Trophoblast cell (in vitro differentiated cells and primary cell): ENCODE data around the gene RAPGEF1.

Source experiments
- DNase-seq, 2 donors: peaks; one replicate each; pipeline ENCODE4 v3.0.0-alpha.2; 2016
- H2AFZ ChIP-seq: 2 replicates; pipeline ENCODE4 v1.6.1; 2013; ENCODE audit warnings: low read length, moderate library complexity, mild to moderate bottlenecking; ENCODE audit not compliant: insufficient read depth, poor library complexity
- H2AK5ac ChIP-seq: 2 replicates; pipeline ENCODE4 v1.6.1; 2013; ENCODE audit warnings: mild to moderate bottlenecking, low read length
- H2BK120ac ChIP-seq: 2 replicates; pipeline ENCODE4 v1.6.1; 2013; ENCODE audit warnings: low read length, mild to moderate bottlenecking, moderate library complexity; ENCODE audit not compliant: insufficient read depth, poor library complexity
- H2BK12ac ChIP-seq: 2 replicates; pipeline ENCODE4 v1.6.1; 2013; ENCODE audit warnings: mild to moderate bottlenecking, low read length, moderate library complexity
- H2BK5ac ChIP-seq: 2 replicates; pipeline ENCODE4 v1.6.1; 2013; ENCODE audit warnings: low read length, low read depth, moderate library complexity, mild to moderate bottlenecking; ENCODE audit not compliant: poor library complexity
- H3K14ac ChIP-seq: 2 replicates; pipeline ENCODE4 v1.6.1; 2013; ENCODE audit warnings: mild to moderate bottlenecking, low read length
- H3K18ac ChIP-seq: 2 replicates; pipeline ENCODE4 v1.6.1; 2013; ENCODE audit warnings: mild to moderate bottlenecking, low read length
- H3K23ac ChIP-seq: 2 replicates; pipeline ENCODE4 v1.6.1; 2013; ENCODE audit warnings: low read length
- H3K27ac ChIP-seq: 2 replicates; pipeline ENCODE4 v1.5.1; 2013; ENCODE audit warnings: low read depth, mild to moderate bottlenecking, inconsistent platforms, low read length, moderate library complexity
- H3K27me3 ChIP-seq: 2 replicates; pipeline ENCODE4 v1.6.1; 2013; ENCODE audit warnings: inconsistent platforms, mild to moderate bottlenecking, low read length, moderate library complexity; ENCODE audit not compliant: insufficient read depth
- H3K36me3 ChIP-seq, 2 experiments: 1 replicate in 1 of 2; 2 replicates in 1 of 2; pipeline ENCODE4 v1.6.1; 2013; ENCODE audit warnings: low read length in 2 of 2, mild to moderate bottlenecking in 2 of 2, moderate library complexity in 1 of 2; ENCODE audit not compliant: insufficient read depth in 2 of 2, control insufficient read depth in 1 of 2
- H3K4ac ChIP-seq: 2 replicates; pipeline ENCODE4 v1.6.1; 2013; ENCODE audit warnings: low read depth, mild to moderate bottlenecking, low read length, moderate library complexity
- H3K4me1 ChIP-seq, 2 experiments: 1 replicate in 1 of 2; 2 replicates in 1 of 2; pipeline ENCODE4 v1.6.1; 2013; ENCODE audit warnings: low read length in 2 of 2, mild to moderate bottlenecking in 2 of 2, moderate library complexity in 1 of 2; ENCODE audit not compliant: insufficient read depth in 2 of 2, control insufficient read depth in 1 of 2
- H3K4me2 ChIP-seq: 2 replicates; pipeline ENCODE4 v1.6.1; 2013; ENCODE audit warnings: inconsistent platforms, mild to moderate bottlenecking, low read length, moderate library complexity
- H3K4me3 ChIP-seq: 2 replicates; pipeline ENCODE4 v1.5.1; 2013; ENCODE audit warnings: mild to moderate bottlenecking, low read depth, low read length, inconsistent platforms
- H3K79me1 ChIP-seq: one replicate; pipeline ENCODE4 v1.6.1; 2013; ENCODE audit warnings: low read length
- H3K79me2 ChIP-seq: 2 replicates; pipeline ENCODE4 v1.6.1; 2013; ENCODE audit warnings: low read length, mild to moderate bottlenecking; ENCODE audit not compliant: control insufficient read depth, insufficient read depth, poor library complexity
- H3K9ac ChIP-seq: 2 replicates; pipeline ENCODE4 v1.6.1; 2013; ENCODE audit warnings: mild to moderate bottlenecking, low read length
- H3K9me3 ChIP-seq: 2 replicates; pipeline ENCODE4 v1.6.1; 2013; ENCODE audit warnings: low read depth, mild to moderate bottlenecking, control low read depth, inconsistent platforms, low read length; ENCODE audit not compliant: insufficient read depth
- H4K12ac ChIP-seq: 2 replicates; pipeline ENCODE4 v1.6.1; 2013; ENCODE audit warnings: low read depth, mild to moderate bottlenecking, low read length, moderate library complexity
- H4K8ac ChIP-seq: 2 replicates; pipeline ENCODE4 v1.6.1; 2013; ENCODE audit warnings: low read depth, mild to moderate bottlenecking, low read length, moderate library complexity
- H4K91ac ChIP-seq: one replicate; pipeline ENCODE4 v1.6.1; 2013; ENCODE audit warnings: low read depth, mild to moderate bottlenecking, low read length, moderate library complexity
- WGBS: extraction: QIAGEN DNeasy Blood & Tissue Kit; methylation state at CpG from one replicate; pipeline ENCODE4 v1.1.7; 2013; ENCODE audit warnings: missing lambda C conversion rate; ENCODE audit not compliant: insufficient read length, insufficient coverage; ENCODE audit errors: extremely low coverage; 5-methylcytosine and 5-hydroxymethylcytosine counted together

The RAPGEF1 gene

DNA sequence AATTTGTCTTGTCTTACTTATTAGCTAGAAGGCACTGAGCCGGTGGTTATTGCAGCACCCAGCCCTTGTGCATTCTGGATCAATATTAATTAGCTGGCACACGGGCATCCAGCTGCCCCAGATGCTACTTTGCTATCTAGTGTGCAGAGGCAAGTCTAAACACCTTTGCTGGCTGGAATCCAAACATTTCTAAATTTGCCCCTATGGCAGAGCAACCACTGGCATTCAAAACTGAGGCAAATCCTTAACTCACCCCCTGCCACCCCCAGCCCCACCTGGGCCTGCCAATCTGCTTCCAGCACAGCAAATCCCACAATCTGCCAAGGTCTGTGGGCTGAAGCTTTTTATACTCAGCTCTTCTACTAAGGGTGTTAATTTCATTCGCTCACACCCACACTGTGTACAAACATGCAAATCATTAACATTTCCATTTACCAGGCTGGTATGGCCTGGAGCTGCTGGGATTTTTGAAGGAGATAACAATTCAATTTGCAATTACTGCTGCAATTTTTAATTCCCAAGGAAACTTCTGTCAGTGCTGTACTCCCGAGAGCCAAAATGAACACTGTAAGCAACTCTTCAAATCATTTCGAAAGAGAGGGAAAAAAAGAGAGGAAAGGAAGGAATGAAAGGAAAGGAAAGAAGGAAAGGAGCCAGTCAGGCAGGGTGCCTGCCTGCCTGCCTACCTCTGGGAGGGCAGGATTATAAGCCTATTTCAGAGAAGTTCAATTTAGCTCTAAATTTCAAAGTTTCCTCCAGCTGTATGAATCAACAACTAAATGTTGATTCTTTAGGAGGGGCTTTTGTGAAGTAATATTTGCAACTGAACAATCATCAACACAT is 35.5 kb downstream of the RAPGEF1 start:
- H2BK120ac ChIP-seq = no peak overlapping the region
- no CpG with 5 or more reads among the region's 5 CpGs for WGBS
- no peak overlapping the region for H3K18ac ChIP-seq

DNA sequence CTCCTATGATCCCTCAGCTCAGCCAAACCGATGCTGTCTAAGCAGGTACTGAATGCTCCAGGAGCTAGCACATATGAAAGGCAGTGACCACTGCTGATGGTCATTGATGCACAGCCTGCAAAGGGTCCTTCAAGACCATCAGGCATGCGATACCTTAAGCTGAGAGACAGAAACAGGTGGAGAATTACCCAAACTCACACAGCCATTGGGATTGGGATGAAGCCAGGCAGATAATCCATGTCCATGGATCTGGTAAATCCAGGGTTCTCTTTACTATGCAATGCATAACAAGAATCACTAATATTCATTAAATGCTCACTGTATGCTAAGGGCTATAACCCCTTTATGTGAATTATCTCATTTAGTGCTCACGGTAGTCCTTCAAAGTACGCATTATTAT is 36.2 kb downstream of the RAPGEF1 start:
- Histone ChIP-seq H2AK5ac (no peak overlapping the region), H2BK120ac (no peak overlapping the region), H3K9me3 (no peaks in the 10 kb centered on the region), H3K4me1 (peaks cover 14 to 26% of the 10 kb centered on the region in 2 experiments), H3K4me2 (no peak overlapping the region), H3K23ac (no peak overlapping the region), H3K27ac (no peak overlapping the region), H2AFZ (no peak overlapping the region), H3K27me3 (no peaks in the 10 kb centered on the region), H3K36me3 (peaks cover 0 to 2% of the 10 kb centered on the region in 2 experiments), H4K91ac (no peak overlapping the region), H3K79me1 (peaks cover 13% of the 10 kb centered on the region), H2BK12ac (no peak overlapping the region), H3K4me3 (no peak overlapping the region), H3K14ac (no peak overlapping the region), H3K18ac (no peak overlapping the region), H3K9ac (no peak overlapping the region), H3K4ac (peak overlapping the region; percentile 5), H3K79me2 (peaks cover 9% of the 10 kb centered on the region), H4K8ac (no peak overlapping the region), H4K12ac (no peak overlapping the region), H2BK5ac (no peak overlapping the region)
- no peak for DNase-seq
- no CpG with 5 or more reads among the region's 4 CpGs for WGBS

More for the DNA sequence above, 35.5 kb downstream of the RAPGEF1 start:
- Histone ChIP-seq H3K4ac (peak overlapping the region; percentile 35), H3K4me3 (no peak overlapping the region), H3K79me1 (peaks cover 15% of the 10 kb centered on the region), H3K9ac (no peak overlapping the region), H2BK12ac (no peak overlapping the region), H4K12ac (no peak overlapping the region), H4K91ac (no peak overlapping the region), H3K4me2 (no peak overlapping the region), H4K8ac (no peak overlapping the region), H3K4me1 (peaks cover 15 to 28% of the 10 kb centered on the region in 2 experiments), H3K27me3 (no peaks in the 10 kb centered on the region), H3K23ac (no peak overlapping the region), H2BK5ac (no peak overlapping the region), H3K9me3 (no peaks in the 10 kb centered on the region), H3K14ac (no peak overlapping the region), H3K27ac (no peak overlapping the region), H3K36me3 (peaks cover 0 to 2% of the 10 kb centered on the region in 2 experiments), H2AFZ (no peak overlapping the region), H2AK5ac (no peak overlapping the region), H3K79me2 (peaks cover 9% of the 10 kb centered on the region)
- DNase-seq = peak in 1 of 2 donors; percentile 58

DNA sequence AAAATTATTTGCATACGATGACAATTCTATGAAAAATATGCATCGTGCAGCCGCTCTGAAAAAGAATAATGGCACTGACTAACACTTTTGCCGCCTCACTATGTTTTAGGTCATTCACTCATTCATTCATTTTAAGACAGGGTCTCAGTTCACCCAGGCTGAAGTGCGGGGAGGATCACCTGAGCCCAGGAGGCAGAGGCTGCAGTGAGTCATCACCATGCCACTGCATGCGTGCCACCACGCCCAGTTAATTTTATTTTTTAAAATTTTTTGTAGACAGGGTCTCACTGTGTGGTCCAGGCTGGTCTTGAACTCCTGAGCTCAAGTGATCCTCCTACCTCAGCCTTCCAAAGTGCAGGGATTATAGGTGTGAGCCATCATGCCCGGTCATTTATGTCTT is 37.0 kb downstream of the RAPGEF1 start:
- no peak overlapping the region for H4K91ac ChIP-seq
- H3K9me3 ChIP-seq = no peaks in the 10 kb centered on the region
- no peak overlapping the region for H2AFZ ChIP-seq
- no peak overlapping the region for H2BK5ac ChIP-seq
- H2BK120ac ChIP-seq = no peak overlapping the region
- H3K36me3 ChIP-seq = no peaks in the 10 kb centered on the region
- H2BK12ac ChIP-seq = no peak overlapping the region
- no peak for DNase-seq
- no peak overlapping the region for H3K4me3 ChIP-seq
- peak overlapping the region; percentile 1 for H3K4ac ChIP-seq
- no peak overlapping the region for H3K23ac ChIP-seq
- no peaks in the 10 kb centered on the region for H3K27me3 ChIP-seq
- peaks cover 10 to 23% of the 10 kb centered on the region in 2 experiments for H3K4me1 ChIP-seq
- no peak overlapping the region for H3K27ac ChIP-seq
- peaks cover 6% of the 10 kb centered on the region for H3K79me2 ChIP-seq
- no peak overlapping the region for H3K9ac ChIP-seq
- H4K12ac ChIP-seq = no peak overlapping the region
- peaks cover 9% of the 10 kb centered on the region for H3K79me1 ChIP-seq
- H3K14ac ChIP-seq = no peak overlapping the region
- WGBS = no CpG with 5 or more reads among the region's 8 CpGs
- H3K4me2 ChIP-seq = no peak overlapping the region
- no peak overlapping the region for H4K8ac ChIP-seq
- no peak overlapping the region for H3K18ac ChIP-seq
- H2AK5ac ChIP-seq = no peak overlapping the region

DNA sequence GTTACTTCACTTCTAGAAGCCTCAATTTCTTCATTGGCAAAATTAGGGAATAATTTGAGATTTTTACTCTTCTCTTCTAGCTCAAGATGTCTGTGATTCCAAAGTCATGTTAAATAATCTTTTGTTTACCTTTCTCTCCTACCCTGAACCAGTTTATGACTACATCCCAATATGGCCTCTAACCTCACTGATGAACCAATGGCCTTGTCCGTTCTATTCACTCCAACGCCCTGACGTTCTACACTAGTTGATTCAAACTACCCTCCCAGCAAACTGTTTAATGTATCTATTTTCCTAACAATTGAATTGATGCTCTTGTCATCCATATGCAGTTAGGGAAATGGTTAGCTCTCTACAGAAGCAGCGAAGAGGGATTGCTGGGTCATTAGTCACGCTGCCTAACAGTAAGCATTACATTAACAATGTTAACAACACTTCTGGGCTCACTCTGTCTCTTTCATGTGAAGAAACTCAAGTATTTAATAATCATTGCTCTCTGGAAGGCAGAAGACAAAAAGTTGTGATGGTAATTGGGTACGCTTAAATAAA is 38.0 kb downstream of the RAPGEF1 start:
- Histone ChIP-seq H4K8ac (no peak overlapping the region), H3K27me3 (no peaks in the 10 kb centered on the region), H4K91ac (no peak overlapping the region), H3K4me2 (no peak overlapping the region), H2AFZ (no peak overlapping the region), H3K18ac (no peak overlapping the region), H2BK12ac (no peak overlapping the region), H3K23ac (no peak overlapping the region), H2BK5ac (no peak overlapping the region), H3K4me3 (no peak overlapping the region), H3K9me3 (no peaks in the 10 kb centered on the region), H3K79me1 (peaks cover 9% of the 10 kb centered on the region), H3K79me2 (peaks cover 6% of the 10 kb centered on the region), H3K27ac (no peak overlapping the region), H3K4me1 (peaks cover 10 to 23% of the 10 kb centered on the region in 2 experiments), H3K9ac (no peak overlapping the region), H2AK5ac (no peak overlapping the region), H3K4ac (no peak overlapping the region), H2BK120ac (no peak overlapping the region), H3K14ac (no peak overlapping the region), H4K12ac (no peak overlapping the region), H3K36me3 (no peaks in the 10 kb centered on the region)
- peak in 1 of 2 donors; percentile 53 for DNase-seq
- WGBS = no CpG with 5 or more reads among the region's 6 CpGs
